ENCODE results near the gene CXorf49. TPM values are rescaled to one million over a fixed set of nuclear protein-coding genes. Genes with fewer than 3 reads are reported as not detected.

Gene CXorf49
- not detected in 5 replicates for total RNA-seq (2022; extraction: Qiagen RNA extraction)

GRCh38 chrX:71718185-71718584 is at the start of gene CXorf49:
TSS of gene CXorf49 (minus strand) at chrX:71718285. CDS start at chrX:71718151, 134 bp downstream.

GRCh38 chrX:71763049-71763448 is 45.0 kb upstream of the CXorf49 start, which contains the start of gene CXorf49B:
TSS of gene CXorf49B (plus strand) at chrX:71763349. CDS start at chrX:71763424, 75 bp downstream.

GRCh38 chrX:71667328-71668247 is 50.5 kb downstream of the CXorf49 start, which contains the start of gene LOC101059915:
TSS of gene LOC101059915 (plus strand) at chrX:71667546.

Other genes with a start within 250 kb of the CXorf49 start
- gene OGT, start 185.2 kb downstream of the CXorf49 start, total RNA-seq (2022; extraction: Qiagen RNA extraction): 29.6 to 43.9 TPM (median 35.5 TPM) in 5 replicates
- 1.6 to 1.9 TPM (median 1.8 TPM) in 5 replicates for gene GCNA, start 139.8 kb downstream of the CXorf49 start, total RNA-seq (2022; extraction: Qiagen RNA extraction)
- 0.10 to 0.24 TPM (median 0.16 TPM) in 4 of 5 replicates, not detected in the other for gene CXCR3, start 99.8 kb downstream of the CXorf49 start, total RNA-seq (2022; extraction: Qiagen RNA extraction)
- not detected in 5 replicates for gene CXorf49B, start 45.1 kb upstream of the CXorf49 start, total RNA-seq (2022; extraction: Qiagen RNA extraction)
- gene NHSL2, start 192.6 kb upstream of the CXorf49 start, total RNA-seq (2022; extraction: Qiagen RNA extraction): 0.25 to 0.52 TPM (median 0.27 TPM) in 5 replicates

Data from A549 treated with Mapracorat at 1 μM for 4 hours (cell line).